DND-41 (cell line): Measurements from ENCODE around the gene EGR4.

Source experiments
- CTCF ChIP-seq: IDR thresholded peaks from 2 replicates; pipeline ENCODE4 v1.5.1; 2012; ENCODE audit warnings: borderline replicate concordance, low read length, moderate library complexity, mild to moderate bottlenecking; ENCODE audit not compliant: poor library complexity, severe bottlenecking; ENCODE audit errors: extremely low read depth
- EZH2 ChIP-seq: IDR thresholded peaks from 3 replicates; pipeline ENCODE4 v1.6.1; 2012; ENCODE audit warnings: borderline replicate concordance, low read depth, mild to moderate bottlenecking, moderate library complexity, low read length, inconsistent platforms; ENCODE audit not compliant: severe bottlenecking

DNA sequence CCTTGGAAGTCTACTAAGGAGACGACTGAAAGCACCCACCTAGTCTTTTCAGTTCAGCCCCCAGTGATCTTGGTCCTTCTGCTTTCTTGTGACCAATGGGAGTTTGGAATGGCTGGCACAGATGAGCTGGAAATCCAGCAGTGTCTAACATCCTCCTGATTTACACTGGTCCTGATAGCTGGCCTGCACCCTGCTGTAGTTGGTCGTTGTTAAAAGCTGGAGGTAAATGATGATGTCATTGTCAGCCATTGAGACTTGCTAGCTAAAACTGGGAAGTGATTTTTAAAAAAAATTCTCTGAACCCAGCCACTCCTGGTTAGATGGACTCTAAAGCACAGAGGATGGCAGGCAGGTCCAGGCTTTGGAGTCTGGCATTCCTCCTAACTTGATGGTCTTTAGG, 39.9 kb downstream of the EGR4 start:
- TF ChIP-seq CTCF = no peak
- TF ChIP-seq EZH2 = no peak
